RWPE1 (cell line): ENCODE data around the gene PTCD1.

Source experiments
- CTCF ChIA-PET: fragments of 350-600 bp; sonication (Branson Sonifier 250); formaldehyde crosslinking; extraction: SDS; loops from one replicate; lab custom pipeline; 2021; lab: Yijun Ruan, JAX
- POLR2A ChIA-PET: fragments of 400-600 bp; formaldehyde crosslinking; extraction: SDS; loops from one replicate; lab custom pipeline; 2020; ENCODE audit warnings: antibody characterized with exemption; ENCODE audit not compliant: low non-redundant PET; lab: Yijun Ruan, JAX
- DNase-seq: peaks from one replicate; pipeline ENCODE4 v3.0.0; 2012; ENCODE audit warnings: low spot score
- H3K27ac ChIP-seq: fragments of 450-650 bp; 2 replicates; pipeline ENCODE4 v1.5.1; 2017
- TF ChIP-seq, protein P1 (sequence below): fragments of 450-650 bp; conservative IDR thresholded peaks from 2 replicates; pipeline ENCODE4 v1.5.1; 2017; ENCODE audit warnings: low read depth, mild to moderate bottlenecking

Gene PTCD1

DNA sequence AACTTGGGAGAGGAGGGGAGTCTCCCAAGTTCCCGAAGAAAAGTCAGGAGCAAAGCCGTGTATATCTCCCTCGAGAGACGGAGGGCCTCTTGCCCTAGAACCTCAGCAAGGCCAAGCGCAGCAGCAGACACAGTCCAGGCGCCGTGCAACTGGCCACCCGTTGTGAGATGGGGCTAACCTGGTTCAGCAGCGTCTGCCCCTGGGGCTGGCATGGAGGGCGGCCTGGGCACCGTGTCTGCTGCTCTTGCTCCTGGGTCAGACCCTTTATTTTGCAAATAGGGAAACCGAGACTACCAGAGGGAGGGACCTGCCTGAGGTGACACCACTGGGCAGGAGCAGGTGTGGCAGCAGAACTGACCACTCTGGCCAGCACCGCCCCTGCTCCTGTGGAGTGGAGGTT is 13.9 kb upstream of the PTCD1 start:
- no peak for DNase-seq
- ChIA-PET CTCF (no interaction called here), POLR2A (no interaction called here)
- peak overlapping the region; percentile 46 for H3K27ac ChIP-seq
- TF ChIP-seq, protein P1, sequence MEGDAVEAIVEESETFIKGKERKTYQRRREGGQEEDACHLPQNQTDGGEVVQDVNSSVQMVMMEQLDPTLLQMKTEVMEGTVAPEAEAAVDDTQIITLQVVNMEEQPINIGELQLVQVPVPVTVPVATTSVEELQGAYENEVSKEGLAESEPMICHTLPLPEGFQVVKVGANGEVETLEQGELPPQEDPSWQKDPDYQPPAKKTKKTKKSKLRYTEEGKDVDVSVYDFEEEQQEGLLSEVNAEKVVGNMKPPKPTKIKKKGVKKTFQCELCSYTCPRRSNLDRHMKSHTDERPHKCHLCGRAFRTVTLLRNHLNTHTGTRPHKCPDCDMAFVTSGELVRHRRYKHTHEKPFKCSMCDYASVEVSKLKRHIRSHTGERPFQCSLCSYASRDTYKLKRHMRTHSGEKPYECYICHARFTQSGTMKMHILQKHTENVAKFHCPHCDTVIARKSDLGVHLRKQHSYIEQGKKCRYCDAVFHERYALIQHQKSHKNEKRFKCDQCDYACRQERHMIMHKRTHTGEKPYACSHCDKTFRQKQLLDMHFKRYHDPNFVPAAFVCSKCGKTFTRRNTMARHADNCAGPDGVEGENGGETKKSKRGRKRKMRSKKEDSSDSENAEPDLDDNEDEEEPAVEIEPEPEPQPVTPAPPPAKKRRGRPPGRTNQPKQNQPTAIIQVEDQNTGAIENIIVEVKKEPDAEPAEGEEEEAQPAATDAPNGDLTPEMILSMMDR, result no peak

DNA sequence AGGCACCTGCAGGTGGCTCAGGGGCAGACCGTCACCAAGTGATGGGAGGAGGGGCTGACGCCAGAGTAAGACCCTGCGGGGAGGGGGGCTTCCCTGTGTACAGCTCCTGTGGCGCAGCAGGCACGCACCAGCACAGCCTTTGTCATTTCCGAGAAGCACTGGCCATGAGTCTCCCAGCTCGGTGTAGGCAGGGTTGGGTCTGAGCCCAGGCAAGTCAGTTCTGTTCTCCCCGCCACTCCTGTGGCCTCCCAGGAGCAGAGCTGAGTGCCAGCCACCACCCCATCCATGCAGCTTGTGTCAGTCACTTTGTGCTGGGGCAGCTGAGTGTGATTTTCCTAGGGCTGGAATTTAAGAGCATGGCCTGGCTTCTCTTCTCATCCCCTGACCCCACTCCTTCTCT is 13.3 kb upstream of the PTCD1 start:
- TF ChIP-seq, protein P1, result no peak
- DNase-seq, result no peak
- CTCF ChIA-PET, result no interaction called here
- POLR2A ChIA-PET, result interaction anchor here (0.6 kb wide), 1 partner anchor 42 kb away, joined by 3 read pairs; no protein-coding TSS in a partner anchor
- peak overlapping the region; percentile 46 for H3K27ac ChIP-seq

DNA sequence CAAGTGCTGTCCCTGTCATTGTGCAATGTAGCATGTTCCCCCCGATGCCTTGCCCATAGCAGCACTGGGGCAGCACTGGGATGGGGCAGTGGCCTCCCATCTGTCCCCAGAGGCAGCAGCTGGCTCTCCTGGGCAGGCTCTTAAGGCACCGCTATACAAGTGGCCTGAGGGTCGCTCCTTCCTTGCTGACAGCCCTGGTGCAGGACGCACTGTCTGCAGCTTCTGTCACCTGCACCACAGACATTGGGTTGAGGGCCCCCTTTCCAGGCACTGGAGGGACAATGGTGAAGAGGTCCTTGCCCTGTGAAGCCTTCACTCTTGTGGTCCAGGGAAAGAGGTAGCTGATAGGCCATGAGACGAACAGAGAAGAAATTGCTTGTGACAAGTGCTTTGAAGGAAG is 10.7 kb upstream of the PTCD1 start:
- POLR2A ChIA-PET, result no interaction called here
- CTCF ChIA-PET, result no interaction called here
- TF ChIP-seq, protein P1, result no peak

DNA sequence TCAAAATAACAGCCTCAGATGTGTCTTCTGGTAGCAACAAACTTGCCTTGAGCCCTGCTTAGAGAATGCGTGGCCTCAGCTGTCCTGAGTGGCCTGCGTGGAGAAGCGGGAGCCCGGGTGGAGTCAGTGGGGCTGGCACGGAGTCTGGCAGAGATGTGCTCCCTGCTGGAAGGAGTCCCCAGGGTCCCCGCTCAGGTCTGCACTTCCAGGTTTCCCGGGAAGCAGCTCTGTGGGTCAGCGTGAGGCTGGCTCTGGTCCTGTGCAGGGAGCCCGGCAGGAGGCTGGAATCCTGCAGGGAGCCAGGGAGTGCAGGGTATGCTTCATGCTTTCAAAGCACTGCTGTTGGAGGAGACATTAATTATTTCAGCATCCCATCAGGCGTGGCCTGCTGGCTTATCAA is 10.3 kb upstream of the PTCD1 start:
- CTCF ChIA-PET, result interaction anchor here (0.6 kb wide), 1 partner anchor 121 kb away, joined by 3 read pairs; no protein-coding TSS in a partner anchor
- TF ChIP-seq, protein P1, result no peak
- no peak for DNase-seq
- POLR2A ChIA-PET, result no interaction called here
- H3K27ac ChIP-seq, result peak overlapping the region; percentile 17; the same call in 1 of the 2 replicates

More for the DNA sequence above, 10.7 kb upstream of the PTCD1 start:
- DNase-seq, result no peak
- H3K27ac ChIP-seq, result peak overlapping the region; percentile 17

DNA sequence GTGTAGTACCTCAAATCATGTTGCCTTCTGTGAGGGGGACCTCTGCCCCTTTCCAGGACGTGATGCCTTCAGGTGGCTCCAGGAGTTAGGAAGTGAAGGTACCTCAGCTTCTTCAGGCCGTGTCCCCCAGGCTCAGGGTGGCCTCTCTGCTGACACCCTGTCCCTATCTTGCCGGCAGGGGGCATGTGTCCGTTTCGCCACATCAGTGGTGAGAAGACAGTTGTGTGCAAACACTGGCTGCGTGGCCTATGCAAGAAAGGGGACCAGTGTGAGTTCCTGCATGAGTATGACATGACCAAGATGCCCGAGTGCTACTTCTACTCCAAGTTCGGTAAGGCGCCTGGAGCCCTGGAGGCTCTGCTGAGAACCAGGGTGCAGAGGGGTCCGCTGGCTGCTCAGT is 9.3 kb upstream of the PTCD1 start:
- H3K27ac ChIP-seq, result no peak overlapping the region
- DNase-seq, result no peak
- ChIA-PET CTCF (interaction anchor here (0.6 kb wide), 2 partner anchors 9 to 23 kb away, joined by 3 to 4 read pairs; no protein-coding TSS in a partner anchor), POLR2A (interaction anchor here (0.6 kb wide), 1 partner anchor 13 kb away, joined by 3 read pairs; no protein-coding TSS in a partner anchor)
- TF ChIP-seq, protein P1, result no peak; the same call in 1 of the 2 replicates

DNA sequence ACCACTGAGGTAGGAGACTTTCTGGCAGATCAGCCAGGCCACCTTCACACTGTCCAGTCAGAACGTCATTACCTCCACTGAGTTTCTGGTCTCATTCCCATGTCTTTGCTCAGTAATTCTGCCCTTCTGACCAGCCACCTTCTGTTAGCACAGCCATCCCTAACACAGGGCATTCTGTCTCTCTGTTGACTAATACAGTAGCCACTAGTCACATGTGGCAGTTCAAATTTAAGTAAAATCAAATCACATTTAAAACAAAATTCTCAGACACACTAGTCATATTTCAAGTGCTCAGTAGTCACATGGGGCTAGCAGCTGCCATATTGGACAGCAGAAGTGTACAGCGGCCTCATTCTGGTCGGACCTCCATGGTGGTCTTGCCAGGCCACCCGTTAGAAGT is 7.5 kb upstream of the PTCD1 start:
- CTCF ChIA-PET, result interaction anchor here (0.6 kb wide), 2 partner anchors 12 to 13 kb away, joined by 3 to 4 read pairs; no protein-coding TSS in a partner anchor
- TF ChIP-seq, protein P1, result no peak
- no peak for DNase-seq
- POLR2A ChIA-PET, result no interaction called here
- no peak overlapping the region for H3K27ac ChIP-seq
